Measurements from ENCODE around the gene TEAD2. TPM values are rescaled to one million over a fixed set of nuclear protein-coding genes. Genes with fewer than 3 reads are reported as not detected.
"Not testable (repeated sequence)": the region's sequence is repeated elsewhere in the genome, so short reads cannot be mapped to it uniquely, and the experiment has no call there.

The TEAD2 gene
- total and polyA plus RNA-seq, 2 donors from 2014 or later, result 15.7 to 30.2 TPM

- TF ChIP-seq CTCF (IDR thresholded peaks at IDR 0.05; ENCODE audit: borderline replicate concordance, extremely low read depth, insufficient read depth), result no peak
- intact Hi-C loops (cut with DNase I), result no loop called here
- FAIRE-seq, result no peak
Measured at GRCh38 chr19:49328741-49329140, 33.5 kb downstream of the TEAD2 start.

GRCh38 chr19:49327878-49328544, 34.2 kb downstream of the TEAD2 start:
- H3K4me1 ChIP-seq (ENCODE audit: control insufficient read depth in 2 of 3, insufficient read depth in 2 of 3, low read depth in 1 of 3, low read length in 3 of 3), result no peaks in the 10 kb centered on the region
- no peaks in the 10 kb centered on the region for H3K36me3 ChIP-seq (ENCODE audit: control insufficient read depth in 2 of 3, insufficient read depth in 3 of 3, low read length in 3 of 3)
- DNase-seq (no peak), FAIRE-seq (no peak)
- H3K27me3 ChIP-seq (ENCODE audit: control insufficient read depth, insufficient read depth, low read length), result no peaks in the 10 kb centered on the region
- no peaks in the 10 kb centered on the region for H3K9me3 ChIP-seq (ENCODE audit: control insufficient read depth in 2 of 3, insufficient read depth in 1 of 3, low read length in 3 of 3)
- intact Hi-C loops (cut with DNase I), result no loop called here
- no peak overlapping the region for H3K9ac ChIP-seq (ENCODE audit: low read length in 3 of 3)
- peak; percentile 37 for TF ChIP-seq CTCF (IDR thresholded peaks at IDR 0.05; ENCODE audit: borderline replicate concordance, extremely low read depth, insufficient read depth)
- H3K27ac ChIP-seq (ENCODE audit: low read depth in 2 of 2, low read length in 2 of 2), result no peak overlapping the region
- H3K4me3 ChIP-seq (ENCODE audit: low read length in 3 of 3), result no peak overlapping the region

More at GRCh38 chr19:49328741-49329140, 33.5 kb downstream of the TEAD2 start:
- no peaks in the 10 kb centered on the region for H3K27me3 ChIP-seq (ENCODE audit: control insufficient read depth, insufficient read depth, low read length)
- H3K9me3 ChIP-seq (ENCODE audit: control insufficient read depth in 2 of 3, insufficient read depth in 1 of 3, low read length in 3 of 3), result no peaks in the 10 kb centered on the region
- H3K27ac ChIP-seq (ENCODE audit: low read depth in 2 of 2, low read length in 2 of 2), result no peak overlapping the region
- no peaks in the 10 kb centered on the region for H3K4me1 ChIP-seq (ENCODE audit: control insufficient read depth in 2 of 3, insufficient read depth in 2 of 3, low read depth in 1 of 3, low read length in 3 of 3)
- H3K36me3 ChIP-seq (ENCODE audit: control insufficient read depth in 2 of 3, insufficient read depth in 3 of 3, low read length in 3 of 3), result no peaks in the 10 kb centered on the region
- no peak overlapping the region for H3K9ac ChIP-seq (ENCODE audit: low read length in 3 of 3)
- H3K4me3 ChIP-seq (ENCODE audit: low read length in 3 of 3), result no peak overlapping the region
- peak in 1 of 5 donors; percentile 1 for DNase-seq

GRCh38 chr19:49326165-49326704, 36.0 kb downstream of the TEAD2 start:
- no peak for TF ChIP-seq CTCF (IDR thresholded peaks at IDR 0.05; ENCODE audit: borderline replicate concordance, extremely low read depth, insufficient read depth)
- DNase-seq, result no peak
- FAIRE-seq, result no peak
- Histone ChIP-seq H3K4me1 (ENCODE audit: control insufficient read depth in 2 of 3, insufficient read depth in 2 of 3, low read depth in 1 of 3, low read length in 3 of 3) (no peaks in the 10 kb centered on the region), H3K36me3 (ENCODE audit: control insufficient read depth in 2 of 3, insufficient read depth in 3 of 3, low read length in 3 of 3) (no peaks in the 10 kb centered on the region), H3K9ac (ENCODE audit: low read length in 3 of 3) (no peak overlapping the region), H3K27me3 (ENCODE audit: control insufficient read depth, insufficient read depth, low read length) (no peaks in the 10 kb centered on the region), H3K4me3 (ENCODE audit: low read length in 3 of 3) (no peak overlapping the region), H3K9me3 (ENCODE audit: control insufficient read depth in 2 of 3, insufficient read depth in 1 of 3, low read length in 3 of 3) (no peaks in the 10 kb centered on the region), H3K27ac (ENCODE audit: low read depth in 2 of 2, low read length in 2 of 2) (peak overlapping the region in 1 of 2 donors; percentile 23)
- intact Hi-C loops (cut with DNase I), result no loop called here

- H3K36me3 ChIP-seq (ENCODE audit: control insufficient read depth in 2 of 3, insufficient read depth in 3 of 3, low read length in 3 of 3); intact Hi-C loops (cut with DNase I); FAIRE-seq; H3K27me3 ChIP-seq (ENCODE audit: control insufficient read depth, insufficient read depth, low read length); H3K27ac ChIP-seq (ENCODE audit: low read depth in 2 of 2, low read length in 2 of 2); H3K9me3 ChIP-seq (ENCODE audit: control insufficient read depth in 2 of 3, insufficient read depth in 1 of 3, low read length in 3 of 3); H3K9ac ChIP-seq (ENCODE audit: low read length in 3 of 3); H3K4me3 ChIP-seq (ENCODE audit: low read length in 3 of 3); H3K4me1 ChIP-seq (ENCODE audit: control insufficient read depth in 2 of 3, insufficient read depth in 2 of 3, low read depth in 1 of 3, low read length in 3 of 3); DNase-seq: not testable (repeated sequence)
Measured at GRCh38 chr19:49325756-49326155, 36.5 kb downstream of the TEAD2 start.
